Adrenal gland (tissue), 12 donors: Measurements from ENCODE around the gene BCAS3. TPM values are rescaled to one million over a fixed set of nuclear protein-coding genes. Genes with fewer than 3 reads are reported as not detected.
"Not testable (repeated sequence)": the region's sequence is repeated elsewhere in the genome, so short reads cannot be mapped to it uniquely, and the experiment has no call there.

Experiments used
- DNase-seq, 7 donors: peaks; one replicate each; pipeline ENCODE4 v3.0.0-alpha.2; 2019 to 2020
- H3K27ac ChIP-seq, 5 donors: fragments of 200-600 bp; sonication (generic) in 4 of 5; 1 replicate in 3 of 5; 2 replicates in 2 of 5; pipeline versions ENCODE4 v1.5.1 to v1.8.0; 2016 to 2020; ENCODE audit warnings: mild to moderate bottlenecking in 1 of 5
- H3K27me3 ChIP-seq: fragments of 200-600 bp; 2 replicates; pipeline ENCODE4 v1.8.0; 2021
- H3K36me3 ChIP-seq, 2 donors: fragments of 200-600 bp; replicated peaks in 1 of 2; 1 replicate in 1 of 2; 2 replicates in 1 of 2; pipeline versions ENCODE4 v1.5.1 to v1.8.0; 2018 to 2022
- H3K4me1 ChIP-seq, 2 donors: fragments of 200-600 bp; replicated peaks in 1 of 2; 1 replicate in 1 of 2; 2 replicates in 1 of 2; pipeline versions ENCODE4 v1.5.1 to v1.8.0; 2018 to 2021
- H3K4me3 ChIP-seq, 4 donors: fragments of 200-600 bp; sonication (generic) in 3 of 4; one replicate each; pipeline ENCODE4 v1.5.1; 2016 to 2018
- H3K9me3 ChIP-seq, 3 donors: fragments of 200-600 bp; sonication (generic) in 1 of 3; replicated peaks in 1 of 3; 1 replicate in 2 of 3; 2 replicates in 1 of 3; pipeline versions ENCODE4 v1.5.1 to v1.8.0; 2016 to 2021
- CTCF ChIP-seq, 6 experiments: fragments of 450-650 bp in 4 of 6; fragments of 200-600 bp in 2 of 6; sonication (generic) in 1 of 6; IDR thresholded peaks; 1 replicate in 5 of 6; 2 replicates in 1 of 6; pipeline versions ENCODE4 v1.5.1 to v1.8.0; 2016 to 2021; ENCODE audit warnings: antibody characterized with exemption in 6 of 6, mild to moderate bottlenecking in 2 of 6, moderate library complexity in 1 of 6
- POLR2A ChIP-seq, 2 donors: fragments of 450-650 bp; IDR thresholded peaks; one replicate each; pipeline ENCODE4 v1.6.1; 2017; ENCODE audit warnings: antibody characterized with exemption in 2 of 2, mild to moderate bottlenecking in 2 of 2, moderate library complexity in 1 of 2
- WGBS, 4 donors: extraction: QIAGEN DNeasy Blood & Tissue Kit in 2 of 4; methylation state at CpG; one replicate each; pipeline versions ENCODE4 v1.1.5 to v1.1.7; 2013 to 2017; 5-methylcytosine and 5-hydroxymethylcytosine counted together
- intact Hi-C, 2 donors: fragments of 100-400 bp; cut with DNase I; formaldehyde crosslinking; loops; one replicate each; pipeline versions ENCODE4 v1.14.1 to v1.15.0; 2022 to 2023
- polyA plus RNA-seq, 3 donors: library from polyadenylated mRNA; stranded (reverse); fragments of 200-250 nt in 2 of 3; fragments of 350-450 nt in 1 of 3; fragmentation: Illumina TruSeq in 1 of 3; extraction: RNeasy Lipid Tissue Mini Kit (QIAGEN cat#74804) in 1 of 3; gene quantifications; one replicate each; pipeline ENCODE4 v1.2.3, GENCODE V29; 2013 to 2014
- total RNA-seq, 9 donors: library from RNA; depleted of rRNA in 4 of 9; stranded (reverse); fragments of >200 nt in 4 of 9; fragments of 120-200 nt in 1 of 9; fragmentation: NEBNext Ultra II Directional in 1 of 9; extraction: Animal tissue kit (Norgen Biotek cat#: 25700) in 1 of 9; gene quantifications; one replicate each; pipeline versions ENCODE4 v1.1.0 to v1.2.4, GENCODE V29; 2013 to 2023
- donor health status: healthy with polysubstance abuse.
- donor health status: Bipolar disorder and iron deficiency.
- donor health status: DM: yes; HTN: yes; CAD: no.
- donor health status: DM: no; HTN: no; CAD: no.
- donor health status: DM: no; HTN: no; CAD: no.
- donor health status: DM: yes; HTN: yes; CAD: no.

BCAS3 gene
- total and polyA plus RNA-seq, 12 donors: 9.4 to 105 (median 29.0) TPM

GRCh38 chr17:61352408-61352770 lies 674.7 kb downstream of the BCAS3 start:
- Histone ChIP-seq H3K27me3 (no peaks in the 10 kb centered on the region), H3K9me3 (no peaks in the 10 kb centered on the region), H3K4me3 (no peak overlapping the region), H3K36me3 (no peaks in the 10 kb centered on the region), H3K4me1 (no peaks in the 10 kb centered on the region), H3K27ac (peak overlapping the region in 1 of 5 donors; percentile 32)
- intact Hi-C loops: no loop called here
- WGBS, 4 donors: 68 to 74% (median 70%) methylated on average over 7 of the region's 7 CpGs
- TF ChIP-seq CTCF (IDR thresholded peaks at IDR 0.05) (no peak), POLR2A (IDR thresholded peaks at IDR 0.05) (no peak)
- DNase-seq: no peak

GRCh38 chr17:61352781-61353491 lies 675.3 kb downstream of the BCAS3 start:
- peak overlapping the region in 1 of 5 donors; percentile 32 for H3K27ac ChIP-seq
- no peak overlapping the region for H3K4me3 ChIP-seq
- TF ChIP-seq CTCF (IDR thresholded peaks at IDR 0.05) (no peak), POLR2A (IDR thresholded peaks at IDR 0.05) (no peak)
- H3K27me3 ChIP-seq: no peaks in the 10 kb centered on the region
- no peaks in the 10 kb centered on the region for H3K36me3 ChIP-seq
- no peaks in the 10 kb centered on the region for H3K4me1 ChIP-seq
- WGBS, 4 donors: 91 to 95% (median 93%) methylated on average over 12 of the region's 12 CpGs
- intact Hi-C loops: no loop called here
- no peak for DNase-seq
- H3K9me3 ChIP-seq: no peaks in the 10 kb centered on the region

GRCh38 chr17:61353615-61354014 lies 676.0 kb downstream of the BCAS3 start:
- Histone ChIP-seq H3K9me3 (no peaks in the 10 kb centered on the region), H3K27ac (no peak overlapping the region), H3K36me3 (no peaks in the 10 kb centered on the region), H3K4me1 (no peaks in the 10 kb centered on the region), H3K27me3 (no peaks in the 10 kb centered on the region), H3K4me3 (no peak overlapping the region)
- no peak for TF ChIP-seq POLR2A (IDR thresholded peaks at IDR 0.05)
- TF ChIP-seq CTCF (IDR thresholded peaks at IDR 0.05): no peak
- intact Hi-C loops: no loop called here
- no peak for DNase-seq
- 97 to 99% (median 98%) methylated on average over 9 to 12 of the region's 12 CpGs for WGBS, 4 donors

- Histone ChIP-seq H3K4me3 (no peak overlapping the region), H3K36me3 (no peaks in the 10 kb centered on the region), H3K27me3 (no peaks in the 10 kb centered on the region), H3K9me3 (no peaks in the 10 kb centered on the region), H3K27ac (no peak overlapping the region), H3K4me1 (no peaks in the 10 kb centered on the region)
- intact Hi-C loops: no loop called here
- TF ChIP-seq POLR2A (IDR thresholded peaks at IDR 0.05) (no peak), CTCF (IDR thresholded peaks at IDR 0.05) (no peak)
- DNase-seq: no peak
- 86 to 95% (median 95%) methylated on average over 10 of the region's 10 CpGs for WGBS, 4 donors
Measured at GRCh38 chr17:61354895-61355874, 677.5 kb downstream of the BCAS3 start.

- H3K9me3 ChIP-seq, H3K36me3 ChIP-seq, H3K4me3 ChIP-seq, intact Hi-C loops, DNase-seq, H3K4me1 ChIP-seq, H3K27ac ChIP-seq, H3K27me3 ChIP-seq: not testable (repeated sequence)
- 77 to 82% (median 80%) methylated on average over 3 of the region's 3 CpGs for WGBS, 4 donors
Measured at GRCh38 chr17:61357061-61357460, 679.4 kb downstream of the BCAS3 start.

- H3K27me3 ChIP-seq, intact Hi-C loops: not testable (repeated sequence)
Measured at GRCh38 chr17:61359513-61359912, 681.9 kb downstream of the BCAS3 start.

More at GRCh38 chr17:61359513-61359912, 681.9 kb downstream of the BCAS3 start:
- H3K27ac ChIP-seq, H3K4me1 ChIP-seq, H3K4me3 ChIP-seq, DNase-seq, H3K9me3 ChIP-seq, H3K36me3 ChIP-seq: not testable (repeated sequence)
- WGBS, 4 donors: 94 to 97% (median 96%) methylated on average over 9 of the region's 9 CpGs
